ENCODE results near the gene CCDC88C. TPM values are rescaled to one million over a fixed set of nuclear protein-coding genes. Genes with fewer than 3 reads are reported as not detected.

Gene CCDC88C
- total RNA-seq, 2 experiments from 2014 or later = 83.6 to 87.8 TPM

DNA sequence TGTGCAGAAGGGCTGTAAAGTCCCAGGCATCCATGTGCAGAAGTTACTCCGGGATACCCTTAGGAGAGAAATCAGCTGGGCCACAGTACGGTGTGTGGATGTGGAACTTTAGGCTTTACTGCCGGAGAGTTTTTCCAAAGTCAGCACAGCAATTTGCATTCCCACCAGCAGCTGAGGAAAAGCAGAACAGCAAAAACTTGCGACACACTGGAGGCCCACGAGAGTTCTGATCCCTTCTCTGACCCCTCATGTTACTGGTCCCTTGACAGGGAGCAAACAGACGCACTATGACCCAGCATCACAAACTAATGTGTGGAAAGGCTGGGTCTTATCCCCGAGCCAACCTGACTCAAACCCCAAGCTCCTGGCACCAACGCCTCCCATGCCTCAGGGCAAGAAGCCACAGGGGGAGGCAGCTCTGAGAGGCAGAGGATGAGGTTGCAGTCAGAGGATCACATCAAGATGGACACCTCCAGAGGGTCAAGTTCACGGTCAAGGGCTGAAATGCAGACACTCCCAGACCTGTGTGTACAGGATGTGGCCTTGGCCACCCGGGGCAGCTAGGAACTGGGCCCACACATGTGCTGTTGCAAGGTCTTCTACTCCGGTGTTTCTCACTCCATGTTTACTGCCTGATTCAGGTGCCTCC lies 38.6 kb downstream of the CCDC88C start:
- Mint-ChIP-seq H3K9me3 (no peaks in the 10 kb centered on the region), H3K27ac (peak overlapping the region; percentile 90), H3K36me3 (ENCODE audit: low read depth) (peaks cover 38% of the 10 kb centered on the region), H3K4me1 (ENCODE audit: low read depth) (peaks cover 99% of the 10 kb centered on the region), H3K4me3 (no peak overlapping the region), H3K27me3 (no peaks in the 10 kb centered on the region)
- ATAC-seq (no peak), DNase-seq (no peak)
- intact Hi-C loops (cut with micrococcal nuclease) = no loop called here
- ChIA-PET POLR2A (interaction anchor here (0.8 to 12.8 kb wide), 9 partner anchors 11 to 61 kb away, joined by 3 to 167 read pairs (median 3); no protein-coding TSS in a partner anchor), CTCF (interaction anchor here (0.6 to 11.1 kb wide), 10 partner anchors 9 to 63 kb away, joined by 3 to 88 read pairs (median 4); partner anchors contain the start of gene CCDC88C)
- TF ChIP-seq, protein P1, sequence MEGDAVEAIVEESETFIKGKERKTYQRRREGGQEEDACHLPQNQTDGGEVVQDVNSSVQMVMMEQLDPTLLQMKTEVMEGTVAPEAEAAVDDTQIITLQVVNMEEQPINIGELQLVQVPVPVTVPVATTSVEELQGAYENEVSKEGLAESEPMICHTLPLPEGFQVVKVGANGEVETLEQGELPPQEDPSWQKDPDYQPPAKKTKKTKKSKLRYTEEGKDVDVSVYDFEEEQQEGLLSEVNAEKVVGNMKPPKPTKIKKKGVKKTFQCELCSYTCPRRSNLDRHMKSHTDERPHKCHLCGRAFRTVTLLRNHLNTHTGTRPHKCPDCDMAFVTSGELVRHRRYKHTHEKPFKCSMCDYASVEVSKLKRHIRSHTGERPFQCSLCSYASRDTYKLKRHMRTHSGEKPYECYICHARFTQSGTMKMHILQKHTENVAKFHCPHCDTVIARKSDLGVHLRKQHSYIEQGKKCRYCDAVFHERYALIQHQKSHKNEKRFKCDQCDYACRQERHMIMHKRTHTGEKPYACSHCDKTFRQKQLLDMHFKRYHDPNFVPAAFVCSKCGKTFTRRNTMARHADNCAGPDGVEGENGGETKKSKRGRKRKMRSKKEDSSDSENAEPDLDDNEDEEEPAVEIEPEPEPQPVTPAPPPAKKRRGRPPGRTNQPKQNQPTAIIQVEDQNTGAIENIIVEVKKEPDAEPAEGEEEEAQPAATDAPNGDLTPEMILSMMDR (IDR thresholded peaks at IDR 0.05) = no peak

DNA sequence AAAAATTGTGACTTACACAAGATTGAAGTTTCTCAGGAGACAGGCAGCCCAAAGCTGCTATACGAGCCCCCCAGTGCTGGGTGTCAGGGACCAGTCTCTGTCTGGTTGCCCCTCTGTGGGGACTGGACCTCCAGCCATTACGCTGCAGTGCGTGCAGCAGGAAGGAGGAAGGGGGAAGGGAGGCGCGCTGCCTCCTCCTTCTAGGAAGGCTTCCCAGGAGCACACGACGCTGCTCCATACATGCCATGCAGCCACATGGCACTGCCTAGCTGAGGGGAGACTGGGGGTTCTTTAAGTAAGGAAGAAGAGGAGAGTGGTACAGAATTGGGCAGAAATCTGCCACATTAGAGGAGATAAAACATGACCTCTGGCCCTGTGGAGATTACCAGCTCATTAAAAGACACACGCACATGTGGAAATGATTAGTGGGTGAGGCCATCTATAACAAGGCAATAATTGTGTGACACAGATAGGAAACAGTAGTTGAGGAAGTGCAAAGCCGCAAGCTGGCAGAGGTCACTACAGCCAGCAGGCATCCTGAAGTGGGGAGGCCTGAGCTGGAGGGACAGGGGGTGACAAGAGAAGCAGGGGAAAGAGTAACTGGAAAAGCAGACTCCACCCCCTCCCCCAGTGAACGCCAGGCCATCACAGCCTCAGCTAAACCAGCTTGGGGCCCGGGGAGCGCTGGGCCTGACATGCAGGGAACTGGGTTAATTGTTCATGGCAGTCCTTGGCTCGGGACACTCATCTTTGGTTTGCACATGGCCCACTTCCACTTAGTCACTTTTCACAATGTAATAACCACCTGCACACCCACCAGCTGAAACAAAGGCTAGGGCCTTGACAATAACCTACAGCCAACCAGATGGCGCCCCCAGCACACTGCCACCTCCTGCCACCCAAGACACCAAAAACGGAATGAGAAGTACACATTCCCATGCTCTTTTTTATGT lies 39.6 kb downstream of the CCDC88C start:
- Mint-ChIP-seq H3K4me3 (peak overlapping the region; percentile 7), H3K9me3 (no peaks in the 10 kb centered on the region), H3K27ac (peak overlapping the region; percentile 90), H3K27me3 (no peaks in the 10 kb centered on the region), H3K4me1 (ENCODE audit: low read depth) (peaks cover 100% of the 10 kb centered on the region), H3K36me3 (ENCODE audit: low read depth) (peaks cover 38% of the 10 kb centered on the region)
- TF ChIP-seq, protein P1 (IDR thresholded peaks at IDR 0.05) = no peak
- peak; percentile 85 for DNase-seq
- POLR2A ChIA-PET = interaction anchor here (0.8 to 12.8 kb wide), 12 partner anchors 11 to 132 kb away, joined by 3 to 167 read pairs (median 4); partner anchors contain the start of genes CCDC88C and PPP4R3A
- intact Hi-C loops (cut with micrococcal nuclease) = no loop called here
- CTCF ChIA-PET = interaction anchor here (0.7 to 11.1 kb wide), 13 partner anchors 8 to 62 kb away, joined by 3 to 88 read pairs (median 5); partner anchors contain the start of gene CCDC88C
- peak; percentile 64 for ATAC-seq

DNA sequence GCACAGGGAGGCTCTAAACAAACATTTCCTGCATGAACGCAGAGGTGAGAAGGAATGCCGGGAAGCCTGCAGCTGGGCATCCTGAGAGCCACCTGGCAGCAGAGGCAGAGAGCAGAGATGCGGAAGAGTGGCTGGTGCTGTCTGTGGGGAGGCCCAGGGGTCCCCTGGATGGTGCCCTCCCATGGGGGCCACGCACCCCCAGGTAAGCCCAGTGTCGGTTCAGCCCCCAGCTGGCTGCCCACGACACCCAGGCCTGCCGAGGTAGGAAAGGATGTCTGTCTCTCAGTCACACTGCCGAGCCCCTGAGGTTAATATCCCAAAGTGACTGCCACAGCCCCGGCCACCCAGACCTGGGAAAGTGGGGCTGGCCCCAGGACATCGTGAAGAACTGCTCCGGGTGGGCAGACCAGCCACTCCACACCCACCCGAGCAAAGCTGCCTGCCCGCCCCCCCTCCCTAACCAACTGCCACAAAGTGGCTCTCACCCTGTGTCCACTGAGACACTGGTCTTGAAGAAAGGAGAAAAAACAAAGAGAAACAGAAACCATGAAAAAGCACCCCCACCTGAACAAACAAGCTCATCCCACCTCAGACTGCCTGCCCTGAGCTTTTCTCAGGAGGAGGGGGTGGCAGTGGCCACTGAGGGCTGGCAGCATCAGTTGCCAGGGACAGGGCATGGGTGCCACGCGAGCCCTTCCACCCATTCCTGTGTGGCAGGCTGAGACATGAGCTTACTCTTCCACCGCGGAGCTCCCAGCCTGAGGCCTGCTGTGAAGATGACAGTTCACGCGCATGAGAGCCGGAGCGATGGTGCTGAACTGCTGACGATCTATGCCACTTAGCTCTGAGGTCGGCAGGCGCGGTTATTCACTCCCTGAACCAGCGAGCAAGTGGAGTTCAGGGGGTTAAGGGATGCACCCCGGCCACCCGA lies 40.8 kb downstream of the CCDC88C start:
- Mint-ChIP-seq H3K36me3 (ENCODE audit: low read depth) (peaks cover 27% of the 10 kb centered on the region), H3K27me3 (no peaks in the 10 kb centered on the region), H3K27ac (peak overlapping the region; percentile 90), H3K9me3 (no peaks in the 10 kb centered on the region), H3K4me3 (peak overlapping the region; percentile 58), H3K4me1 (ENCODE audit: low read depth) (peaks cover 100% of the 10 kb centered on the region)
- ChIA-PET CTCF (interaction anchor here (0.9 to 11.1 kb wide), 7 partner anchors 9 to 54 kb away, joined by 3 to 88 read pairs (median 10); partner anchors contain the start of gene CCDC88C), POLR2A (interaction anchor here (0.7 to 12.8 kb wide), 13 partner anchors 10 to 133 kb away, joined by 3 to 167 read pairs (median 5); partner anchors contain the start of genes CCDC88C, GPR68 and PPP4R3A)
- intact Hi-C loops (cut with micrococcal nuclease) = no loop called here
- TF ChIP-seq, protein P1 (IDR thresholded peaks at IDR 0.05) = no peak
- ATAC-seq (no peak), DNase-seq (no peak)

DNA sequence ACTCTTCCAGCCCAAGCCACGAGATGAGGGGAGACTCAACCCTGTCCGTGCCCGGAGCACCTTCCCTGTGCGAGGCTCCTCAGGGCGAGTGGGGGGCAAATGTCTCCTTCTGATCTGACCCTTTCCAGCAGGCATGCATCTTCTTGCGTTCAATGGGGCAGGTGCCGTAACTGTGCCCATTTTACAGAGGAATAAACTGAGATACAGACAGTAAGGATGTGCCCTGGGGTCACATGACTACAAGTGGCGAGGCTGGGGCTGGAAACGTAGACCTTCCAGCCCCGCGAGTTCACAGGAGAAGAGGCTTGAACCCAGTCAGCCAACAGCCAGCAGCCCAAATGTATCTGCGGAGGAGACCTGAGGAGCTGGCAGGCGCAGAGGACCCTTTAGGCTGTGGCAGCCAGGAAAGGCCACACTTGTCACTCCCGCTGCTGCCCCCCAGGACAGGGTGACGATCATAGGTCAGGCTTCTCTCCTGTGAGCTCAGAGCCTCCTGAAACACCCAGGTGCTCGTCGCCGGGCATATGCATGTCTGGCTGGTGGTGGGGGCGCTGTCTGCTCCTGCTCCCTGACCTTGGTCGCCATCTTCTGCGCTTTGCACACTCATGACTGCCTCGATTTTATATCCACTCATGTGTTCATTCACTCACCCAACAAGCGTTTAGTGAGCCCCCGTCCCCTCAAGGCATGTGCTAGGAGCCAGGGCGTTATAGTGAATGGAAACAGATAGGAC lies 41.7 kb downstream of the CCDC88C start:
- POLR2A ChIA-PET = interaction anchor here (0.9 to 12.8 kb wide), 11 partner anchors 14 to 131 kb away, joined by 3 to 167 read pairs (median 9); partner anchors contain the start of genes CCDC88C and GPR68
- Mint-ChIP-seq H3K27me3 (no peaks in the 10 kb centered on the region), H3K4me1 (ENCODE audit: low read depth) (peaks cover 100% of the 10 kb centered on the region), H3K4me3 (peak overlapping the region; percentile 49), H3K27ac (peak overlapping the region; percentile 90), H3K9me3 (no peaks in the 10 kb centered on the region), H3K36me3 (ENCODE audit: low read depth) (peaks cover 24% of the 10 kb centered on the region)
- DNase-seq (no peak), ATAC-seq (no peak)
- intact Hi-C loops (cut with micrococcal nuclease) = loop anchor here (2.0 kb wide), 1 partner anchor 25 kb away; no protein-coding TSS in a partner anchor
- TF ChIP-seq, protein P1 (IDR thresholded peaks at IDR 0.05) = no peak
- CTCF ChIA-PET = interaction anchor here (0.9 to 11.1 kb wide), 5 partner anchors 11 to 53 kb away, joined by 3 to 88 read pairs (median 10); partner anchors contain the start of gene CCDC88C

Measured in activated CD8-positive, alpha-beta T cell treated with anti-CD3 and anti-CD28 coated beads for 36 hours (primary cell).